Astrocyte (in vitro differentiated cells and primary cell): ENCODE results near the gene TEX10.

Experiments used
- CTCF ChIP-seq: IDR thresholded peaks from 2 replicates; pipeline ENCODE4 v1.5.1; 2011; ENCODE audit warnings: low read depth, mild to moderate bottlenecking, inconsistent platforms, low read length, moderate library complexity; ENCODE audit not compliant: insufficient read depth
- EZH2 ChIP-seq: IDR thresholded peaks from 2 replicates; pipeline ENCODE4 v1.6.1; 2012; ENCODE audit warnings: mild to moderate bottlenecking, low read length, inconsistent platforms; ENCODE audit not compliant: insufficient read depth

- TF ChIP-seq EZH2 (no peak), CTCF (no peak)
Observed at GRCh38 chr9:100401042-100401441, 48.3 kb upstream of the TEX10 start.
